HG02610 (cell line): ENCODE data around the gene FEM1C.

ENCODE experiments used
- ATAC-seq: cut with Tn5 transposase; IDR thresholded peaks from one replicate; pipeline ENCODE4 v1.9.1; 2021; ENCODE audit warnings: mild to moderate bottlenecking, moderate library complexity; ENCODE audit not compliant: unreplicated experiment

FEM1C gene

DNA sequence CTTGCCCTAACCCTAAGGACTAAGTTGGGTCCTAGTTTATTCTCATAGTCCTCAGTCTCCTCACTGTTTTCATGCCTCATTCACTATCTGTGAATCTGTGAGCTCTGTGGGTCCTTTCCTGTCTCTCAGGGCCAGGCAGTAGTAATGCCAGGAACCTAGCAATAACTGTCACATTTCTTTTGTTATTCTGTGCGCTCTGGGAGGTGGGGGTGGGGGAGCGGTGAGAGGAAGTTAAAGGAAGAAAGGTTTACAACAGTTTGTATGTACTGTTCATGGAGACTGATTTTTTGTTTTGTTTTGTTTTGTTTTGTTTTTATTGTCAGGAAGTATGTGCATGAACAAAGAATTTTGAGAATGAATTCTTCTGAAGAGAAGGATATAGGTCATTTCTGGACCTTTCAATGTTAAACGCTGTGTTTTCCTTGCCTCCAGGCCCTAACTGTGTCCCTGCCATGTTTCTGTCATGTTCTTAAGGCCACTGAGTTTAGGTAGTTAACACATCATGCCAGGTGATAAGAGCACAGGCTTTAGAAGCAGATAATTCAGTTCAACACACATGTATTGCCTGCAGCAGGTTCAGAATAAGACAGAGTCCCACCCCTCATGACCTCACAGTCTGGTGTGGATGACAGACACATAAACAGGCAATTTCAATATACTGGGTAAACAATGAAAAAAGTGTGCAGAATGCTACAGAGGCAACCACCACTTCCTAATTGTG, 13.3 kb upstream of the FEM1C start:
- ATAC-seq, result no peak

DNA sequence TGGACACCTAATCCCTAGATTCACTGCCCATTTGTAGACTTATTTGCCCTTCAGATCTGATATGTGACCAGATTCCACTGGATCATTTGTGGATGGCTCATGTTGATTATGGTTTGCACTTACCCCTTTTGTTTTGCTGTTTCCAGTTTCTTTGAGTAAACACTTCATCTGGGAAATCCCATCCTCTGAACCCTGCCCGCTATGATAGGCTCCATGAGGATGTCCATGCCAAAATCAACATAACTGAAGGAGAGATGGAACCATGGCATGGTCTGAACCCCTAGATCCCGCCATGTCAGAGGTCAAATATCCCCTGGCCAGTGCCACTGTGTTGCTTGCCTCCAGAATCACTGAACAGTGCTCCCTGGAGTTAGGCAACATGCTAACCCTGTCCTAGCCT, 11.7 kb upstream of the FEM1C start:
- no peak for ATAC-seq

DNA sequence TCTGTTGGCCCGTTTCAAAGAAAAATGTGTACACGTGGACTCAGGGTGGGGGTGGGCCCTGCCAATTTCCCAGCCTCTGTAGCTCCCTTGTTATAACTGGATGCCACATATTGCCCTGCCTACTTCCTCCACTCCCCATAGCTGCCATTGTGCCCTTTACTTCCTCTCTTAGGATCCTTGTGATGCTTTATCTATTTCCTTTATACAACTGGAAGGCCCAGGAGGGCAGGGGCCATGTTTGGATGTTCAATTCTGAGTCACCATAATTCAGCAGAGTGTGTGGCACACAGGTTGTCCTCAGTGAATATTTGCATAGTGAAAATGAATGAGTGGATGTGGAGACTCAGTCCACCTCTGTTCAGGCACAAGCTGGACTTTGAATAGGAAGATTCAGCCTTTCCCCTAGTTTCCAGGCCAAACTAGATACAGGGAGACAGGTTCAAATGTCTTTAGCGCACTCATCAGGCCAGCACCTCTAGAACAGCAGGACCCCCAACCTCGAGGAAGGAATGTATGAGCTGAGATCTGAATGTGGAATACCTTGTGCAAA, 10.6 kb upstream of the FEM1C start:
- ATAC-seq, result no peak

DNA sequence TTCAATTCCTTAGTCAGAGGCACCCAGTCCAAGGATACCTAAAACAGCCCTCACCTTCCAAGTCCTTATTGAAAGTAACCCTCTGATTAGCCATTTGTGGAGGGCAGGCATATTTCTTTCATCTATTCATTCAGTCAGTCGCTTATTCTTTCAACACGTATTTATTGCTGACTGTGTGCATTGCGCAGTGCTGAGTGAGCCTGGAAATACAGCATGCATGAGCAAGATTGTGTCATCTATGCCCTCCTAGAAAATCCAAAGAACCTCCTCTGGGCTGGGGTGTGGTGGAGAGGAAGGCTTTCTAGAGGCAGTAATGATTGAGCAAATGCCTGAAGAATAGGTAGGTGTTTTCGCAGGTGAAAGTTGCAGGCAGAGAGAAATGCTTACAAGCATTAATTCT, 8.5 kb upstream of the FEM1C start:
- no peak for ATAC-seq

DNA sequence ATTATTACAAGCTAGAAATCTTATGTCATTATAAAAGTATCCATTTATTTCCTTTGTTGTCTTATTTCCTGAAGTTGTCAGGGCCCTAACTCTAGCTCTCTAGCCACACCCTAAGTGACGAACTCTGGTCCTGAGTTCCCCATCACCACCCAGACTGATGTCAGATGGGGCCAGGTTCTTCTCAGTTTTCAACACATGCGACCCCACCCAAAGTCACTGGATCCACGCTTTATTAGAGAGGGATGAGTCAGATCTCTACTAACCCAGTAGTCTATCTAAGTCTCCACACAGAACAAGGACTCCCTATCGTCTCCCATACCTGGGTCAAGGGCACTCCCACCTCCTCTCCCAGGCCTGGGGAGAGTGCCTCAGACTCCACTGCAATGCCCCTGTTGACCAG, 6.8 kb upstream of the FEM1C start:
- peak; percentile 44 for ATAC-seq

DNA sequence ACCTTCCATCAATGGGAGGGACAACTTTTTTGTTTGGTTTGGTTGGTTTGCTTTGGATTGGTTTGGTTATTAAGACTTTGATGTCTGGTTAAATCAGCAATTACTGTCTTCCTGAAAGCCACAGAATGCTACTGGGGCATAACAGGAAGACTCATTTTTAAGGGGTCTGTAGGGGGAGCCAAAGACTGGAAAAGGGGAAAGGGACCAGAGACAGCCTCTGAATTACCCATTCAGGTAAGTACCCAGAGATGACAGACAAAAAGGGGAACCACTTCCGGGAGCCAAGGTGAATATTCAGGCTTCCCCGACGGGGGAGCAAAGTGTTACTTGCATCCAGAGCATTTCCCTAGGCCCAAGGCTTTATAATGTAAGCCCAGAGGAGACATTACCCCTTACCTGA, 4.6 kb upstream of the FEM1C start:
- no peak for ATAC-seq

DNA sequence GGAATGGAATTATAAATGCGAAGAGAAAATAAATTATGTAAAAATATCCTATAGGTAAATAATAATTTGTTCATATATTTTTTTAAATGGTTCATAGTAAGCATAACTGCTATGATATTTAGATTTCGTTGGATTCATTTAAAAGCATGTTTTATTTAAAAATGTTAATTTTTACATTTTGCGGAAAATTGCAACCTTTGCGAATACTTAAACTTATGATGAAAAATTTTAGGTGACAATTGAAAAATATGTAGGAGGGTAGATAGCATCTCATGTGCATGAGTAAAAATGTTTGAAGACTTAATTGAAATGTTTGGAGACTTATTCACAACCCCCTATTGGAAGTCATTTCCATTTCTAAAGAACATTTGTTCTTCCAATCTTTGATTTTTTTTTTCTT, 4.1 kb upstream of the FEM1C start:
- ATAC-seq, result no peak

DNA sequence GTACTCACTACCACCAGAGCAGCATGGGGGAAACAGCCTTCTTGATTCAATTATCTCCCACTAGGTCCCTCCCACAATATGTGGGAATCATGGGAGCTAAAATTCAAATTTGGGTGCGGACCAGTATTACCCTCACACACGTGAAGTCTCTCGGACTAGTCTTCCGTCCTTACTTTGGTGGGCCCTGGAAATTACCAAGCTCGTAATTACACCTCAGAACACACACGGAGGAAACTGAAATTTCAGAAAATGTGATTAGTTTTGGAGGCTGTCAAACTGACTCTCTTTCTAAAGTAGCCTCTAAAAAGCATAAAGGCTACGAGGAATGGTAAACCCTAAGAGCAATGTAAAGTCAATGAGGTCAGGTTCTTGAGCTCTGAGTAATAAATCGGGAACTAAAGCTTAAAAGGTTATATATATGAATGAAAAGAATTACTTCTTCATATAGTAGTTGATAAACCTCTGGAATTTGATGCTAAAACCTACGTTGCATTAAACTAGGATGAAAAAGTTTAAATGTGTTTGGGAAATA, 842 bp upstream of the FEM1C start:
- no peak for ATAC-seq

DNA sequence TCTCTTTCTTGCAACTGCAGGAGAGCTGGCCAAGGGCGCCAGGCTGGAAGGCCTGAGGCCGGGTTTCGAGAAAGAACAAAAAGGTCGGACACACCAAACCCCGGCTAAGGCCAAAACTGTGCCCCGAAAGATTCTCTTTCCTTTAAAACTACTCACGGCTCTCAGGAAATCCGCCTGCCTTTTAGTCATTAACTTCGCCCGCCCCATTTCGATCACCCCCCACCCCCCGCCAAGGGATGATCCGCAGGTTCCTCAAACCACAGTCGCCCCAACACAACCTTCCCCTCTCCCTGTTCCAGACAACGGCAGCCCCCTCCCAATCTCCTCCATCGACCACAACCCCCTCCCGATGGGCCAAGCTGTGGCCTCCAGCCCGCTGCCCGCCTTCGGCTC, 536 bp downstream of the FEM1C start:
- ATAC-seq, result no peak

DNA sequence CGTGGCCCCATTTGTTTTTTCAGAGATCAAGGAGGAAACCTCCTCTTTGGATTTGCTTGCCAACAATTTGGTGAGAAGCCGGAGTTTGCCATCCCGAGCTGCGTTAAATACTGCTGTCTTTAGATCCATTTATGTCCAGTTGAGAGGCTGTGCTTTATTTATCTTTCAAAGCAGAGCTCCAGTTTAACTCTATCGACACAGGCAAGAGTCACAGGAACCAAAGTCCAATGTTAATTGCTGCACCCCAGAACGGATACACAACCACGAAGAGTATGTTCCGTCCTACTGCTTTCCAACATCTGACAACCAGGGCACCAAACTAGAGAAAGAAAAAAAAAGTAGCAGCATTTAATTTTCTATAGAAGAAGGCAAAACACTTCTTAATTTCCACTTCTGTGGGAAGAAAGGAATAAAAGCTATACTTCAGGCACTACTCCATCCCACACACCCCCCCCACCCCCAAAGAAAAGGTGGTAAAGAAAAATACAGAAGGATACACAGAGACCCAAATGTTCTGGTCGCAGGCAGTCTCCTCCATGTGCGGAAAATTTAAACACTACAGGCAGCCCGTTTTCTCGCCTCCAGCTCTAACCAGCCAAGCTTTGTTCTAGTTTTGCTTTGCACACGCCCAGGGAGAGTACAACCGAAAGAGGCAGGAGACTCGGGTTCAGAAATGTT, 1.1 kb downstream of the FEM1C start:
- ATAC-seq, result peak; percentile 28

DNA sequence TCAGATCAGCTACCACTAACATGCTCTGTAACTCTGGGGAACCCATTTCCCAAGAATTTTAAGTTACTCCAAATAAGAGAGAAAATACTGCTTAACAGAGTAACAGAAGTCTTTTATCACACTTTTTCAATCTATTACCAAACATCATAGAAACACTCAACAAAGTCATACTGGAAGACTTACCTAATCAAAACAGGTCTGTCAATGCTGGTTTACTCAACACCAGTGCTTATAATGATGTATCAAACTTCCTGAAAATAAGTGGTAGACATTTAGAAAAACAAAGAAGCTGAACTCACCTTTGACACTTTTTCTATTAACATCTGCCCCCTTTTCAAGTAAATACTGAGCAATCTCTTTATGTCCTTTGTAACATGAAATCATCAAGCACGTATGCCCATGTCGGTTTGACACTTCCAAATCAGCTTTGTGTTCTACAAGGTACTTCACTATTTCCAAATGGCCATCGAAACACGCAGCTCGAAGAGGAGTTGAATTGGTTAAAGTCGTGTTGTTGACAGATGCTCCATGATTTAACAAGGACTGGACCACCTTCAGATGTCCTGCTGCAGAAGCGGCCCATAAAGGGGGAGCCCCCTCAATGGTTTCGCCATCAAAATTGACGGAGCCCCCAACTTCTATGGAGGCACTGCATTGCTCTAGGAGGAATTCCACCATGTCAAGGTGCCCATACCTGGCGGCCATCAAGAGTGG, 1.8 kb downstream of the FEM1C start:
- ATAC-seq, result no peak

DNA sequence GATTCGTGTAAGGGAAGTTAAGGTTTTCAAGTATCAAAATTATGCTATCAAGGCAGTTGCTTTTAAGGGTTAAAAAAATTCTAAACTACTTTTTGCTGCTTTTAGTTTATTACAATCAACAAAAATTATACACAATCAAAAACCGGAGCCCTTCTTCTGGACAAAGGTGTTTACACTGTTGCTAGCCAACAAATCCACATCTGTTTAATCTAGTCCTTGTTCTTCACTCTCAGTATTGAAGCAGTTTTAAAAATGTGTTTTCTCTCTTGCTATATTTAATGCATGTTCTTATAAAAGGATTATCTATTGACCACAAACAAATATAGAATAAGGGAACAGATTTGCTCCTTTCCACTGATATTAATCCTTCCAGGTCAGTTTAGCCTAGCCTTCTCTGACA, 2.5 kb downstream of the FEM1C start:
- ATAC-seq, result no peak

DNA sequence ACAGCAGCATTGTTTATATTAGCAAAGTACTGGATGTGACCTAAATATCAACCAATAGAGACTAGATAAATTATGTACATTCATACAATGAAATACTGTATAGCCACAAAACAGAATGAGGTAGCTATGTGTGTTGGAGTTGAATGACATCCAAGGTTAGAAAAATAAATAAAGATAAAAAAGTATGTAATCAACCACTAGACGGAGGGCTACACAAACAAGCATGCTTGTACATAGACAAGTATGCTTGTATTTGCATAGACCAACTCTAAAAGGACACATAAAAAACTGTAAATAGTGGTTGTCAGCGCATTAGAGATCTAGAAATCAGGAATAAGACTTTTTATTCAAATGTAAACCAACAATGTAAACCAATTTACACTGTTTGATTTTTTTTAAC, 3.0 kb downstream of the FEM1C start:
- ATAC-seq, result no peak

DNA sequence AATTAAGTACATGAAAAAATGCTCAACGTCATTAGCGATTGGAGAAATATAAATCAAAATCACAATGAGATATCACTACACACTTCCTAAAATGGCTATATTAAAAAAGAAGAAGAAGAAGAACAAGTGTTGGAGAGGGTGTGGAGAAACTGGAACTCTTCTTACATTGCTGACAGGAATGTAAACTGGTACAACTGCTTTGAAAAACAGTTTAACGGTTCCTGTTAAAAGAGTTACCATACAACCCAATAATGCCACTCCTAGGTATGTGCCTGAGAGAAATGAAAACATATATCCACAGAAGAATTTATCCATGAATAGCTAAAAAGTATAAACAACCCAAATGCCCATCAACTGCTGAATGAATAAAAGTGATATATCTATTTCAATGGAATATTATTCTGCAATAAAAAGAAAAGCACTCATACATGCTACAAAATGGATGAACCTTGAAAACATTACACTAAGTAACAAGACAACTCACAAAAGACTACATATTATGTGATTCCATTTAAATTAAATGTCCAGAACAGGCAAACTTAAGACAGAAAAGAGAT, 9.0 kb downstream of the FEM1C start:
- no peak for ATAC-seq

DNA sequence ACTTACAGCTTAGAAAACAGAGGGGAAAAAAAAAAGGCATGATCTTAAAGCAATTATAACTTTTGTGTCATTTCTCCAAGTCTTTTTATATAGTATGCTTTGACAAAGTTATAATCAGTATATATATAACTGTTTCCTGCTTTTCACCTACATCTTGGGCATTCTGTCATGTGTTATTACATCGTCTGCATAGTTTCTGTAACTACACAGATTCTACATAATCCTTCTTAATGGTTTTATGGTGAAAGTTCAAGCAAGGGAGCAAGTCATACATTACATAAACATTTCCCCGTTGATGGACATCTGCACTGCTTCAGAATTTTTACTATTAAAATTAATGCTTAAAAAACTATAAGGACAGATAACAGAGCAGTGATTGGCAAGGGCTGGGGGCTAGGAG, 12.1 kb downstream of the FEM1C start:
- no peak for ATAC-seq

DNA sequence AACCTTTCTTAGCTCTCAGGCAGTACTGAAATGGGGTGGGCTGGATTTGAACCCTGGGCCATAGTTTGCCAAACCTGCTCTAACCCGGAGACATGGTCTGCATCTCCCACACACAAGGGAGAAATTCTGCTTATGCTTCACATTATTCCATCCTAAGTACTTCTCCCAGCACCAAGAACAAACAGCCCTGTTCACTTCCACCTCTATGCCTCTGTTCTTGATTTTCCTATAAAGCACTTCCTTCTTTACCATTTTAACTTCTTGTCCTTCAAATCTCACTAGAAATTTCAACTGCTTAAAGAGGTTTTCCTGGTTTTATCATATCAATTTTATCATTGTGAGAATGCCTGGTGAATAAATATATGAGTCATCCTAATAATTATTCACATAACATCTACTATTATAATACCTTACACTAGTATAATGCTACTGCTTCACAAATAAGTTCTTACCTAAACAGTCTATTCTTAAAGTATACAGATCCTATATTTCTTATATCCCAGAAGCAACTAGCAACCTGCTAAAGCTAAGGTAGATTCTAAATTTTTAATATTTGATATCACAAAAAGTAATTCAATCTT, 12.7 kb downstream of the FEM1C start:
- no peak for ATAC-seq

DNA sequence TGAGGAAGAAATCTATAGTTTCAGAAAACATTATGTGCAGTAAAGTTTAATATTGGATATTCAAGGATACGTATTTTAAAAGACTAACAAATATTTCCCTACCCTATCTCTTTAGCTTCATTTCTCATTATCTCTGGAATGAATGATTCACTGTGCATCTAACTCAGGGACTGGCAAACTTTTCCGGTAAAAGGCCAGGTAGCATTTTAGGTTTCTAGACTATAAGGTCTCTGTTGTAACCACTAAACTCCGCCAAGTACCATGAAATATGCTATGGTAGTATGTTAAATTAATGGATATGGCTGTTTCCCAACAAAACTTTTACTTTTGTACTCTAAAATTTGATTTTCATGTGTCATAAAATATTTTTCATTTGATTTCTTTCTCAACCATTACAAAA, 13.2 kb downstream of the FEM1C start:
- ATAC-seq, result no peak

DNA sequence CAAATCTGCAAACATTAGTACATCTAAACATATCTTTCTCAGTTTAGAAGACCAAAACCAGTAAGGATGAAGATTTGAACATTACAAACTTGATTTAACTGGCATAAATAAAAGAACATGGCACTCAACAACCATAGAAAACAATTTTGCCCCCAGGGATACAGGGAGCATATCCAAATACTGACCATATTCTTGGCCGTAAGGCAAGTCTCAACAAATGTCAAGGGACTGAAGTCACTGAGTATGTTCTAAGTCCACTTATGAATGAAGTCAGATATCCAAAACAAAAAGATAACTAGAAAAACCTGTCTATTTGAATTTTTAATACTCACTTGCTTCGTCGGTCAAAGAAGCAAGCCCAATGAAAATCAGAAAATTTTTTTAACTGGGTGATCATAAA, 14.1 kb downstream of the FEM1C start:
- no peak for ATAC-seq

DNA sequence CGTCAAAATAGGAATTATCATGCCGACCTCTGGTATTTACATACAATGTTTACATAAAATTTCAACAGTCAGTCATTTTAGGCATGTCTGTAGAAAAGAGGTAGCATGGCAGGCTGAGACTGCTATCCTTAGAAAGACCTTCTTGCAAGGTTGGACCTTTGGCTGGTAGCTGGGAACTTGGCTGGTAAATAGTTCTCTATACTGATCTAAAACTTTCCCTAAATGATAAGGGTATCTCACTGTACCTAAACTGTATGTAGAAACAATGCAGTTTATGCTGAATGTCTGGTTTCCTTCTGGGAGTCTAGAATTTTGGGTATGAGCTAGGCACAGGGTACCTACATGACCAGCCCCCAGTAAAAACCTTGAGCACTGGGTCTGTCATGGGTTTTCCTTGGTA, 18.0 kb downstream of the FEM1C start:
- no peak for ATAC-seq

DNA sequence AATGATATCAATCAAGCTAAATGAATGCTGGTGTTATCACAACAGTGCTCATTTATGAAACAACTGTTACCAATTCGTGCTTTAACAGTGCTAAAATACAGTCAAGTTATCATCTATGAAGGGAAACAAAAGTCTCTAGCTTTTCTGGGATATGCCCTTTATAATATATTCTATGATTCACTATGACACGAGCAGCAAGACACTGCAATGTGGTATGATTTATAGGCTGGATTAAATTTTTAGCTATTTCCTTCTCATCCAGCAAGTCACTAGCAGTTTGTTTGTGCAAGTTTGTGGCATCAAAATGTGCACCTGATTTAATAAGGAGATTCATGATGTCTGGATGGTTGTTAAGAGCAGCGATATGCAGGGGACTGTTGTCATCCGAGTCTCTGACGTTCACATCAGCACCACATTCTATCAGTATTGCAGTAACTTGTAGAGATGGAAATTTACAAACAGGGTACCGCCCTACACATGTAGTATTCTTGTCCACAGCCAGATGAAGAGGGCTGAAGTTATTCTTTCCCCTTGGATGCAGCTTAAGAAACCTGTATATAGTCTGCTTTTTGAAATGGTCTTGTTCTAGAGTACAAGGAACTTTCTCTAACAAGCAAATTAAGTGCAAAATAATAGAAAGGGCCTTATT, 20.3 kb downstream of the FEM1C start:
- ATAC-seq, result no peak
